Measurements from ENCODE around the gene ATP11A. TPM values are rescaled to one million over a fixed set of nuclear protein-coding genes. Genes with fewer than 3 reads are reported as not detected.

ATP11A gene
- total and polyA plus RNA-seq, 4 donors = 18.0 to 24.7 (median 21.5) TPM

DNA sequence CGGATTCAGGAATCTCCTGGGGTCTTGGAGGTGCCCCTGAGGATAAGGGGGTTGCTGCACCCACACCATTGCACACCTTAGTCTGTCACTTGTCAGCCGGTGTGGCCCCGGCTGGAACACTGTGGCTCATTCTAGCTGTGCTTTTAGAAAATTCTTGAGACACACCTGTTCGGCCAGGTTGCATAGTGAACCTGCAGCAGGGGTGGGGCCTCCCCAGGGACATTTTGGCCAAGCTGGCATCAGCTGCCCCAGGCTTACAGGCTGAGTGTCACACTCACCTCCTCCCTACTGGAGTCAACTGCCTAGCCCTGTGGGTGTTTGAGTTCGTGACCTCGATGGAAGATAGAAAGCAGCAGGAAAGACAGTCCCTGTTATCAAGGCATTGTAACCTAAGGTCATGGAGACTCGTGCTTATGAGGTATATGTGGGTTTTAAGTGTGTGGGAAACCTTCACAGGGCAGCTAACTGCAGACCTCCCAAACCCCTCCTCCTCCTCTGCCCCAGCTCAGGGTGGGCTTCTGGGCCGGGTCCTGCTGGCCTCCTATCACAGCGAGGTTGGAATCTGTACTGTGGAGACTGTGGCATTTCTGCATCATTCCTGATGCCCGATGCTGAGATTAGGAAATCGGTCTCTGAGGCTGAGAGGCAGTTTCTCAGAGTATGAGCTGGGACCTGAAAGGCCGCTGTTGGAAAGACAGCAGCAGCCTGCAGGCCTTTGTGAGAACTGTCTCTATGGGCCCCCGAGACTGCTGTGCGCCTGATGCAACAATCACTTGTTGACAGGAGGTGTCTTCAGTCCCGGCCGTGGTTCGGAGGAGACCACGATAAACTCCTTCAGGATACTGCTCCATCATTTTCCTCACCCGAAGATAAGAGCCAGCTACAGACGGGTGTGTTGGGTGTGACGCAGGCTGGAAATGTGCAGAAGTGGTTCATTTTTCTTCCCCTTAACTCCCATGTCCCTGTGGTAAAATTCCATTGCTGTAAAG lies 72.2 kb downstream of the ATP11A start:
- Histone ChIP-seq H3K27me3 (ENCODE audit: control insufficient read depth, insufficient read depth, low read length) (no peaks in the 10 kb centered on the region), H3K4me1 (ENCODE audit: control insufficient read depth, insufficient read depth, low read length) (peaks cover 19% of the 10 kb centered on the region), H3K27ac (ENCODE audit: low read depth, low read length) (no peak overlapping the region), H3K4me3 (ENCODE audit: low read depth, low read length) (no peak overlapping the region), H3K36me3 (ENCODE audit: control insufficient read depth, insufficient read depth, low read length) (peaks cover 8% of the 10 kb centered on the region), H3K9me3 (ENCODE audit: control insufficient read depth, insufficient read depth, low read length) (no peaks in the 10 kb centered on the region)
- 81% methylated on average over 12 of the region's 21 CpGs for WGBS (ENCODE audit: insufficient coverage)
- DNase-seq (ENCODE audit: low read depth in 4 of 6, low spot score in 6 of 6) = no peak

DNA sequence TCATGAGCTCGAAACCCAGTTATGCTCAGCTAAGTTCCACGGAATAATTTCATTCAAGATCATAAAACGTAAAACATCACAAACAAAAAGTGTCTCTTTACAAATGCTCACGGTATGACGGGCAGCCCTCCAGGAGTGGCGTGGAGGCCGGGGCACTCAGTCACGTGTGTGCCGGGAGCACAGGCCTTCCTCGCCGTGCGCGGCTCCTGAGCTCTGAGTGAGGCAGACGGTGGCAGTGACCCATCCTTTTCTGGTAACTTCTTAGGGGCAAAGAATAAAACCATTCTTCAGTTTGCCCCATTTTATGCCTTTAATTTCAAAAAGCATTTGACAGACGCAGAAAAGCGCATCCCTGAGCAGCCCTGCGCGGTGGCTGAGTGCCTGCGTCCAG lies 72.8 kb downstream of the ATP11A start:
- 92% methylated on average over 14 of the region's 19 CpGs for WGBS (ENCODE audit: insufficient coverage)
- peaks cover 13% of the 10 kb centered on the region for H3K4me1 ChIP-seq (ENCODE audit: control insufficient read depth, insufficient read depth, low read length)
- DNase-seq (ENCODE audit: low read depth in 4 of 6, low spot score in 6 of 6) = no peak
- no peaks in the 10 kb centered on the region for H3K9me3 ChIP-seq (ENCODE audit: control insufficient read depth, insufficient read depth, low read length)
- no peak overlapping the region for H3K27ac ChIP-seq (ENCODE audit: low read depth, low read length)
- no peak overlapping the region for H3K4me3 ChIP-seq (ENCODE audit: low read depth, low read length)
- no peaks in the 10 kb centered on the region for H3K27me3 ChIP-seq (ENCODE audit: control insufficient read depth, insufficient read depth, low read length)
- H3K36me3 ChIP-seq (ENCODE audit: control insufficient read depth, insufficient read depth, low read length) = peaks cover 8% of the 10 kb centered on the region

DNA sequence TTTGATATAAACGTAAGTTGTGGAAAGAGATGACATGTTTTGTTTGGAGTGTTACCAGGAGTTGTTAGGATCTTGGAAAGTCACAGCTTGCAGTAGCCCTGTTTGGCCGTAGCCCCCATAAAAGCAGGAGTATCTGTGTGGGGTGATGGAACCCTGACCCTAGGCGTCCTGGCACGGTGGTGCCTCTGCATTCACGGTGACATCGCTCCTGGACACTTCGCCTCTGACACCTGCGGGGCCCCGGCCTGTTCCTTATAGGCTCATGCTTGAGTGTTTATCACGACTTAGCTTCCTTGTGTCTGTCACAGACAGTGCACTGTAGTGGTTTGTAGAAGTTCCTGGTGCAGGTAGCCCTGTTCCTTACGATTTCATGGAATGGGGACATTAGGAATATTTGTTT lies 74.2 kb downstream of the ATP11A start:
- no peak for DNase-seq (ENCODE audit: low read depth in 4 of 6, low spot score in 6 of 6)
- H3K27ac ChIP-seq (ENCODE audit: low read depth, low read length) = no peak overlapping the region

DNA sequence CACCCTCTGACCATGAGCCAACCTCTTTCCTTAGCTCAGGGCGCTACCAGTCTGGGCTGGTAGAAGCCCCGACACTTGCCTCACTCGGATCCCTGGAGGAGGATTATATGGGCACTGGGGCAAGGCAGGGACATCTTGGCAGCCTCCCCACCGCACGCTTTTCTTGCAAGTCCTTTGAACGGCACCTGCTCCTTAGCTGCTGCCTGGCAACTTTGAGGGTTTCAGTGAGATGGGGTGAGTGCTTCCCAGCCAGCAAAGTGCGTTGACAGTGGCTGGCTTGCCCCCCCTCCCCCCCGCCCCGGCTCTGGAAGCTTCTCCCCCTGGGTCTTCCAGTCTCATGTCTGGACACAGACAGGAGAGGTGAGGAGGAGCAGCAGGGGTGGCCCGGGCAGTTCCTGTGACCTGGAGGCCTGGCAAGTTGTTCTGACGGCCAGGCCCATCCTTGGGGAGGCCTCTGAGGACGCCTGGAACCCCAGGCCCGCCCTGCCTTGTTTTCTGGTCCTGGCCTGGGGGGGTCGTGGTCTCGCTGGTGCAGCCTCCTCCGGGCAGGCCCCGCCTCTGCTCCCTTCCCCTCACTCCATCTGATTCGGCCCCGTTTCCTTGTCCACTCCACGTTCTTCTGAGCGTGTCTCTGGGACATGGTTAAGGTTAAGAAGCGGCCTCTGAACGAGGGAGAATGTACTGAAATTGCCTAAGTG lies 75.2 kb downstream of the ATP11A start:
- no peak overlapping the region for H3K4me3 ChIP-seq (ENCODE audit: low read depth, low read length)
- DNase-seq (ENCODE audit: low read depth in 4 of 6, low spot score in 6 of 6) = no peak
- peaks cover 8% of the 10 kb centered on the region for H3K36me3 ChIP-seq (ENCODE audit: control insufficient read depth, insufficient read depth, low read length)
- no peak overlapping the region for H3K27ac ChIP-seq (ENCODE audit: low read depth, low read length)
- H3K27me3 ChIP-seq (ENCODE audit: control insufficient read depth, insufficient read depth, low read length) = no peaks in the 10 kb centered on the region
- 80% methylated on average over 21 of the region's 23 CpGs for WGBS (ENCODE audit: insufficient coverage)
- peaks cover 20% of the 10 kb centered on the region for H3K4me1 ChIP-seq (ENCODE audit: control insufficient read depth, insufficient read depth, low read length)
- H3K9me3 ChIP-seq (ENCODE audit: control insufficient read depth, insufficient read depth, low read length) = no peaks in the 10 kb centered on the region

More for the DNA sequence above, 74.2 kb downstream of the ATP11A start:
- 97% methylated on average over 11 of the region's 11 CpGs for WGBS (ENCODE audit: insufficient coverage)
- Histone ChIP-seq H3K4me1 (ENCODE audit: control insufficient read depth, insufficient read depth, low read length) (peaks cover 14% of the 10 kb centered on the region), H3K27me3 (ENCODE audit: control insufficient read depth, insufficient read depth, low read length) (no peaks in the 10 kb centered on the region), H3K9me3 (ENCODE audit: control insufficient read depth, insufficient read depth, low read length) (no peaks in the 10 kb centered on the region), H3K4me3 (ENCODE audit: low read depth, low read length) (no peak overlapping the region), H3K36me3 (ENCODE audit: control insufficient read depth, insufficient read depth, low read length) (peaks cover 8% of the 10 kb centered on the region)

DNA sequence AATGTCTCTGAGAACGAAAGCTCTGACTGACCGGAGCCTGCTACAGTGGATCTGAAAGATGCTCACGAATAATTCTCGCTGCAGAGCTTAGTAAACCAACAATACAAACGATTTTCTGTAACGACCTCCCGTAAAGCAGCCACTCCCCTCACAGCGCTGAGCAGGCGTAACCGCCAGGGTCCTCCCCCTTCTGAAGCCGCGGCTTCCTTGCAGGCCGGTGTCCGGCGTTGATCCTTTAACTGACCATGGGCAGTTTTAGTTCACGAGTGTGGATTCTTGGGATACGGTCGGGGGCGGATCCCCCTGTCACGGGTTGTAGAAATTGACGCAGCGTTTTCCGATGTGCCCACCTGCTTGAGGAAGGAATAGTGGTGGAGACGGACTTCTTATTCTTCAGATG lies 75.9 kb downstream of the ATP11A start:
- no peak overlapping the region for H3K27ac ChIP-seq (ENCODE audit: low read depth, low read length)
- peaks cover 20% of the 10 kb centered on the region for H3K4me1 ChIP-seq (ENCODE audit: control insufficient read depth, insufficient read depth, low read length)
- WGBS (ENCODE audit: insufficient coverage) = 94% methylated on average over 24 of the region's 24 CpGs
- peaks cover 8% of the 10 kb centered on the region for H3K36me3 ChIP-seq (ENCODE audit: control insufficient read depth, insufficient read depth, low read length)
- no peaks in the 10 kb centered on the region for H3K27me3 ChIP-seq (ENCODE audit: control insufficient read depth, insufficient read depth, low read length)
- H3K9me3 ChIP-seq (ENCODE audit: control insufficient read depth, insufficient read depth, low read length) = no peaks in the 10 kb centered on the region
- no peak overlapping the region for H3K4me3 ChIP-seq (ENCODE audit: low read depth, low read length)
- DNase-seq (ENCODE audit: low read depth in 4 of 6, low spot score in 6 of 6) = no peak

DNA sequence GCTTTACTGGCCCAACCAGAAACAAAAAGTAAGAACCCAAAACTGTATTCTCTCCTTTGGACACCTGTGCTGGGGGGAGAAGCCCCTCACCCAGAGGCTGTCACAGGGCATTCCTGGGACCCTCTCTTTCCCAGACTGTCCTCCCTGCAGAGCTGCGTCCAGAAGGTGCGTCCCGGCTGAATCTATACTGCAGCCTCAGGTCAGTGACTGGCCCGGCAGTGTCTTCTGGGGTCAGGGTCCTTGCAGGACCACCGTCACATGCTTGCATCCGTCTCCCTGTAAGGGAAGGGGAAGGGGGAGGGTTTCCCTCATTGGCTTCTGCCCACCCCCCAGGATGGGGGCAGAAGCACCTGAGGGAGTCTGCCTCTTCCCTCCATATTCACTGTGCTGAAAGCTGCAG lies 76.5 kb downstream of the ATP11A start:
- no peak overlapping the region for H3K4me3 ChIP-seq (ENCODE audit: low read depth, low read length)
- H3K27me3 ChIP-seq (ENCODE audit: control insufficient read depth, insufficient read depth, low read length) = no peaks in the 10 kb centered on the region
- peaks cover 8% of the 10 kb centered on the region for H3K36me3 ChIP-seq (ENCODE audit: control insufficient read depth, insufficient read depth, low read length)
- H3K9me3 ChIP-seq (ENCODE audit: control insufficient read depth, insufficient read depth, low read length) = no peaks in the 10 kb centered on the region
- DNase-seq (ENCODE audit: low read depth in 4 of 6, low spot score in 6 of 6) = no peak
- peaks cover 20% of the 10 kb centered on the region for H3K4me1 ChIP-seq (ENCODE audit: control insufficient read depth, insufficient read depth, low read length)
- no peak overlapping the region for H3K27ac ChIP-seq (ENCODE audit: low read depth, low read length)
- WGBS (ENCODE audit: insufficient coverage) = 97% methylated on average over 3 of the region's 6 CpGs

DNA sequence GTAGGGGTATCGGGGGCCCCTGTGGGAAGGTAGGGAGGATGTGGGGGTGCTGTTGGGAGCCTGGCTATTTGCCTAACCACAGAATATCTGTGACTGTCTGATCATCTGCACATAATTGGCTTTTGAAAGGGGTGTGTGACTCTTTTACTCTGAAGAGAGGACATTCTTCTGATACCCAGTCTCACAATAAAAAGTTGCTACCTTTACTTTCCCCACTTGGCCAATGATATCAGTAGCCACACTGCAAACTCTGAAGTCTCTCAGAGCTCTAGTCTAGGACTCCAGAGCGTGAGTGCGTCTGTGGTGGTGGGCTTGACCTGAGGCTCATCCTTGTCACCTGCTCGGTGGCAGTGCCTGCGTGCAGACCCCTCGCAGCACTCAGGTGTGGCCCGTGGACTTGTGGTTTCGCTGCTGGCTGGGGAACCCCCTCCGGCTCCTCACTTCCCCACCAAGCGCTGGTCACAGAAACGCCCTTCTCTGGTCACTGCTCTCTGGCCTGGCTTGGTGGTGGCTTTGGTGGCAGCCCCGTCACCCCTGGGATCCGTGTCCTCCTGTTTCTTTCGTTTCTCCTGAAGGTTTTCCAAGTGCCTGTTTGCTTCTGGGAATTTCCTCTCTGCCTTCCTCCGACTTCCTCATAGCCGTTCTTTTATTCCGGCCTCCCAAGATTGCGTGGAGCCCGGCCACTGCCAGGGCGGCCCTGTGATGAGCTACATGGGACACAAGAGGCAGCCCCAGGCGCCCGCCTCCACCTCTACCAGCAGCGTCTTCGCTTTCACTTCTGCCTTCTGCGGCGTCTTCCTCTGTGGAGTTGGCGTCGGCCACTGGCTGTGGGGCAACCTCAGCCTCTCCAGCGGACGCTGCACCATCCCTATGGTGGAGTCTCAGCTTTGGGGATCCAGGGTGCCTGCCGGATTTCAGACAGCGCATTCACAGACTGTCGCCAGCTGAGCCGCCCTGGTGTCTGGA lies 78.0 kb downstream of the ATP11A start:
- H3K4me1 ChIP-seq (ENCODE audit: control insufficient read depth, insufficient read depth, low read length) = peaks cover 15% of the 10 kb centered on the region
- H3K27ac ChIP-seq (ENCODE audit: low read depth, low read length) = no peak overlapping the region
- H3K4me3 ChIP-seq (ENCODE audit: low read depth, low read length) = no peak overlapping the region
- H3K27me3 ChIP-seq (ENCODE audit: control insufficient read depth, insufficient read depth, low read length) = no peaks in the 10 kb centered on the region
- peaks cover 5% of the 10 kb centered on the region for H3K36me3 ChIP-seq (ENCODE audit: control insufficient read depth, insufficient read depth, low read length)
- DNase-seq (ENCODE audit: low read depth in 4 of 6, low spot score in 6 of 6) = no peak
- H3K9me3 ChIP-seq (ENCODE audit: control insufficient read depth, insufficient read depth, low read length) = no peaks in the 10 kb centered on the region
- 94% methylated on average over 30 of the region's 34 CpGs for WGBS (ENCODE audit: insufficient coverage)

DNA sequence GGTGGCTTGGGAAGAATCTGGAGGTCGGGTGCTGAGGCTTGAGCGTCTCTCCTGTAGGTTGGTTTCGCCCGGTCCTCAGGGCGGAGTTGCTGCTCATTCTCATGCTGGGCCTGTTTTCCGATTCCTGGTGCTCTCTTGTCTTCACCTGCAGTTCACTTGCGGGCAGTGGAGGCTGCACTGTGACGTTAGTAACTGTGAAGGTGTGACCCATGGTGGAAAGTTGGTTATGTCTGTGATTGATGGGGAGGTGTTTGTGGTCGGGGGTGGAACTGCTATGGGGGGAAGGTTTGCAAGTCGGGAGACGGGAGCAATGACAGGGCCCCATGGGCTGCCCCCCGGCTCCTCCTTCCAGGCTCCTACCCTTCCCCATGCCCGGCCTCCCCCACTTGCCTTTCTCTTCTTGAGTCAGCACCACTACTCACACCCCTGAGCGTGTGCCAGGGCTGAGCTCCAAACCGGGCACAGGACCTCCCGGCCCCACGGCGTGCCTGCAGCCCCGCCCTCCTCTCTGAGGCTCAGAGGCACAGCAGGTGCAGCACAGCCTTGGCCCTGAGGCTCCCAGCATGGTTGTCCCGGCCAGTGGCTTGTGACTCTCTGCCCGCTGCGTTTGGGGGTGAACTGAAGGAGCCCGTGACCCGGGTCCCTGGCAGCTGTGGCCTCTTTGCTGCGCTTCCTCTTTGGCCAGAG lies 79.1 kb downstream of the ATP11A start:
- H3K27me3 ChIP-seq (ENCODE audit: control insufficient read depth, insufficient read depth, low read length) = no peaks in the 10 kb centered on the region
- H3K27ac ChIP-seq (ENCODE audit: low read depth, low read length) = no peak overlapping the region
- H3K36me3 ChIP-seq (ENCODE audit: control insufficient read depth, insufficient read depth, low read length) = peaks cover 4% of the 10 kb centered on the region
- 81% methylated on average over 21 of the region's 25 CpGs for WGBS (ENCODE audit: insufficient coverage)
- H3K4me3 ChIP-seq (ENCODE audit: low read depth, low read length) = no peak overlapping the region
- no peak for DNase-seq (ENCODE audit: low read depth in 4 of 6, low spot score in 6 of 6)
- no peaks in the 10 kb centered on the region for H3K9me3 ChIP-seq (ENCODE audit: control insufficient read depth, insufficient read depth, low read length)
- H3K4me1 ChIP-seq (ENCODE audit: control insufficient read depth, insufficient read depth, low read length) = peaks cover 17% of the 10 kb centered on the region

DNA sequence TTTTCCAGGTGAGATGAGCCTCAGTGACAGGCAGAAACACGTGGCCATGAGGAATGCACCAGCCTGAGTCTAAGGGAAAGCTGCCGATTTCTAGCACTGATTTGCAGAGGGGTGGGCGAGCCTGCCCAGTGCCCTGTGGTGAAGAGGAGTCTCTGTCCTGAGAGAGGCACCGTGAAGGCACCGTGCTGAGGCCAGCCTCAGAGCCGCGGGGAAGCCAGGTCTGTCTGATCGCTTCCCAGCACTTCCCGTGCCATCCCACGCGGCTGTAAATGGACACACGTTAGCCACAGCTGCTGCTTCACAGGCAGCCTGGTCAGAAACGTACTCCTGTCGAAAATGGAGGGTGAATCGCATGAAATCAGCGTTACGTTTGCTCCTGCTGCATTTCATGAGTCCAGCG lies 79.8 kb downstream of the ATP11A start:
- H3K36me3 ChIP-seq (ENCODE audit: control insufficient read depth, insufficient read depth, low read length) = peaks cover 4% of the 10 kb centered on the region
- no peak overlapping the region for H3K27ac ChIP-seq (ENCODE audit: low read depth, low read length)
- no peaks in the 10 kb centered on the region for H3K27me3 ChIP-seq (ENCODE audit: control insufficient read depth, insufficient read depth, low read length)
- H3K9me3 ChIP-seq (ENCODE audit: control insufficient read depth, insufficient read depth, low read length) = no peaks in the 10 kb centered on the region
- peaks cover 17% of the 10 kb centered on the region for H3K4me1 ChIP-seq (ENCODE audit: control insufficient read depth, insufficient read depth, low read length)
- 65% methylated on average over 18 of the region's 18 CpGs for WGBS (ENCODE audit: insufficient coverage)
- DNase-seq (ENCODE audit: low read depth in 4 of 6, low spot score in 6 of 6) = no peak
- H3K4me3 ChIP-seq (ENCODE audit: low read depth, low read length) = no peak overlapping the region
